HG03139 (cell line): ENCODE data around the gene FLNA.
"Not testable (repeated sequence)": the region's sequence is repeated elsewhere in the genome, so short reads cannot be mapped to it uniquely, and the experiment has no call there.

Source experiments
- ATAC-seq: cut with Tn5 transposase; IDR thresholded peaks from one replicate; pipeline ENCODE4 v1.9.1; 2021; ENCODE audit not compliant: unreplicated experiment

Gene FLNA

DNA sequence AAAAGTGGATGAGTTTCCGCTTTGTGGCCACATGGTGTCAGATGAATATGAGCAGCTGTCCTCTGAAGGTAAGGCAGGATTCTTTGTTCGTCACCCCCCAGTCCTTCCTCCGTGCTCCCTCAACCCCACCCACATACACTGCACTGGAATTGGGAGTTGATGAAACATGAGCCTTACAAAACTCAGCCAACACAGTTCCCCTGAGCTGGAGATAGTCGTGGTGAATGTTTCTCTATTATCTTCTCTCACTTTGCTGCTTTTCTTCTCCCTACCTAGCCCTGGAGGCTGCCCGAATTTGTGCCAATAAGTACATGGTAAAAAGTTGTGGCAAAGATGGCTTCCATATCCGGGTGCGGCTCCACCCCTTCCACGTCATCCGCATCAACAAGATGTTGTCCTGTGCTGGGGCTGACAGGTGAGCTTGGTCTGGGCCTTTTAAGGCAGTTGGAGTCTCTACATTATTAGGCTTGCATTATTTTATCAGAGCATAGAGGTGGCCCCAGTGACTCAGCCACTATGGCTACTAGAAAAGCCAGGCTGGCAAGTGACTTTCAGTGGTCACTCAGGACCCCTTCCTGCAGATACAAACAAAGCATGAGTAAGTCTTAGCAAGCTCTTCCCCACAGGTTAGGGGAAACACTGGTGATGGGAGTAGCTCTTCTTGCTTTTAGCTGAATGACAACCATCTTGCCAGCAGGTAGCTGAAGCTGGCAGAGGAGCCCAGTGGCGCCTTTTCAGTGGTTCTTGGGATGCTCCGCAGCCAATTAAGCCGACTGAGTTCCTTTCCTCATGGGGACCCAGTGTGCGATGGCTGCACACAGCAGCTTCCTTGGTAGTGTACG lies 25.3 kb upstream of the FLNA start:
- ATAC-seq = no peak

- no peak for ATAC-seq
Measured at GRCh38 chrX:154398668-154399526, 24.5 kb upstream of the FLNA start.

DNA sequence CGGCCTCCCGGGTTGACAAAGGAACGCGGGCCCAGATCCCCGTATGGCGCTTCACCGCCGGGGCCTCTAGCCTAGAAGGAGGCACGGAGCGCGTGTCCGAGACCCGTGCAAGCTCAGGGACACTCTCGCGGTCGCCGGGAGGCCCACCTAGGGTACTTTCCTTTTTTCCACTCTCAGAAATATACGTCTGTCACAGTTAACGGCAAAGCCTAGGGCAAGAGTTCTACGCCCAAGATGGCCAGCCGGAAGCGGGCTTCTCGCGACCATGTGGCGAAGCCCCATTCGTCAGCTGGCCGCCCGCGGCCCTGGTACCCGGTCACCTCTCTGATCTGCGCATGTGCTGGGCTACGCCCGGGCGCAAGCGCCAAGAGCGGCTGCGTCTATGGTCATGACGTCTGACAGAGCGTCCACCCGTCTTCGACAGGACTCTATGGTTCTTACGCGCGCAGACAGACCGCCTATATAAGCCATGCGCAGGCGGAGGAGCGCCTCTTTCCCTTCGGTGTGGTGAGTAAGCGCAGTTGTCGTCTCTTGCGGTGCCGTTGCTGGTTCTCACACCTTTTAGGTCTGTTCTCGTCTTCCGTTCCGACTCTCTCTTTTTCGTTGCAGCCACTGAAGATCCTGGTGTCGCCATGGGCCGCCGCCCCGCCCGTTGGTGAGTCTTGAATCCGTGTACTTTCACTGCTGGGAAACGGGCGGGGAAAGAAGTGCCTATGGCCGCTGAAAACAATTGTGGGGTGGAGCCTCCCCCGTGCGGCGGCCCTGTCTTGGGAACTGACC lies 23.6 kb upstream of the FLNA start, which contains the start of gene RPL10:
Gene RPL10, plus strand, starts transcription at position 490 of the 780 bp plus-strand sequence. Its CDS starts 143 bp downstream, at position 633.
- peak; percentile 69 for ATAC-seq

DNA sequence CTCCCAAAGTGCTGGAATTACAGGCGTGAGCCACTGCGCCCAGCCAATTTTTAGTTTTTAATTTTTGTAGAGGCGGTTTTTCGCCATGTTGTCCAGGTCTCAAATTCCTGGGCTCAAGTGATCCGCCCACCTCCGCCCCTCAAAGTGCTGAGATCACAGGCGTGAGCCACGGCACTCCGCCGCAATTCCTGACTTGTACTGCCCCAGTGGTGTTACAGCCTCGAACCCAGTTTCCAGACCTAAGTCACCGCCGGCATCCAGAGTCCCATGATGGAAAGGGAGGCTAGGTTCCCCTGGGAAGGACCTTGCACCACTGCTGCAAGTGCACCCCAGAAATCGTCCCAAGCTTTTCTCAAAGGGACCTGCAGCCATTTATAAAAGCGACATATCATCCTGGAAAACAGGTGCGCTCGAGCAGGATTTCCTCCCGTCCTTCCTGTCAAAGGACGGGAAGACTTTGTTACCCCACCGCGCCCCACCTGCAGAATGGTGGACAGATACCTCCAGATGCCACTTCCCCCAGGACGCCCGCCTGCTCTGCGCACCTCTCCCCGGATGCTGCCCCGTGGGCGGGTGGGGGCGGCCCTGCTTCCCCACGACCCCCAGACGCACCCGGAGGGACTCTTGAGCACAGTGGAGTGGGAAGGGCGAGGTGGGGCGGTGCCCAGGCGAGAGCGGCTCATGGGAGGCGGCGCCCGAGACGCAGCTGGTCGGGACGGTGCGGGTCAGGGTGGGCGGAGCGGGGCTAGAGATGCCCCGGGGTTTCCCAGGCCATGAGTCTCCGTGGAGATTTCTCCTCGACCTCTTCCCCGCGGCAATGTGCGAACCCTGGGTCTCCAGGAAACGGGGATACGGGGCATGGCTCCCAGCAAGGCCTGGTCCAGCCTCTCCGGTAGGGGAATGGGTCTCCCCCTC lies 22.8 kb upstream of the FLNA start:
- ATAC-seq = peak; percentile 41

GRCh38 chrX:154396363-154396762 lies 21.9 kb upstream of the FLNA start:
- not testable (repeated sequence) for ATAC-seq

GRCh38 chrX:154389812-154390747 lies 15.6 kb upstream of the FLNA start:
- ATAC-seq = peak; percentile 67

DNA sequence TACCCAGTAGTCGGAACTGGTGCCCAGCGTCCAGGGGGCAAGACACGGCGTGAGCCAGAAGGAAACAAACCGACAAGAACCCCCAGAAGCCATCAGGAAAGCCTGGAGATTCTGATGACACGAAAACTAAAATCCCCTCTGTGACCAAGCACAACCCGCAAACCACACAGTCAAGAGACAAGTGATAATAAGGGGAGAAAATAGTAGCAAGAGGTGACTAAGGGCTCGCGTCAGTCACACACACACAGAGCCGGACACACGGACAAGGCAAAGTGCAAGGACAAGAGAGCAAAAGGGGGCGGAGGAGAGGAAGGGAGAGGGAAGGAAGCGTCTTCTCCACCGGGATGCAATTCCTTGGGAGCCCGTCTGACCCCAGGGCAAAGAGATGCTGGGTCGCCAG lies 14.2 kb upstream of the FLNA start:
- ATAC-seq = not testable (repeated sequence)

DNA sequence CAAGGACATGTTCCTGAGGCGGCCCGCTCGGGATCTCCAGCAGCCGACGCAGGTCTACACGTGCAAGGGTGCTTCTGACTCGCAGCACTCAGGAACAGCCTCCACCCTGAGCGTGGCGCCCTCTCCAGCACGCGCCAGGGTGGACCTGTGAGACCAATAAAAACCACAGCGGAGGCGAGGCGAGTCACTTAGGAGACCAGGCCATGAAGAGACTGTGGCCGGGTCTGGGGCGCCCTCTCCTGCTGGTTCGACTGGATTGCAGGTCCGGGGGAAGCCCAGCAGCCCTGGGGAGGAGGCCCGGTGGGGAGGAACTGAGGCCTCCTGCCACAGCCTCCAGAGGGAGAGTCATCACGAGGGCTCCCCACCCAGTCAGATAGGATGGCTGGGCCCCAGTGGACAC lies 13.7 kb upstream of the FLNA start:
- ATAC-seq = not testable (repeated sequence)

- no peak for ATAC-seq
Measured at GRCh38 chrX:154384284-154384892, 10.0 kb upstream of the FLNA start.

DNA sequence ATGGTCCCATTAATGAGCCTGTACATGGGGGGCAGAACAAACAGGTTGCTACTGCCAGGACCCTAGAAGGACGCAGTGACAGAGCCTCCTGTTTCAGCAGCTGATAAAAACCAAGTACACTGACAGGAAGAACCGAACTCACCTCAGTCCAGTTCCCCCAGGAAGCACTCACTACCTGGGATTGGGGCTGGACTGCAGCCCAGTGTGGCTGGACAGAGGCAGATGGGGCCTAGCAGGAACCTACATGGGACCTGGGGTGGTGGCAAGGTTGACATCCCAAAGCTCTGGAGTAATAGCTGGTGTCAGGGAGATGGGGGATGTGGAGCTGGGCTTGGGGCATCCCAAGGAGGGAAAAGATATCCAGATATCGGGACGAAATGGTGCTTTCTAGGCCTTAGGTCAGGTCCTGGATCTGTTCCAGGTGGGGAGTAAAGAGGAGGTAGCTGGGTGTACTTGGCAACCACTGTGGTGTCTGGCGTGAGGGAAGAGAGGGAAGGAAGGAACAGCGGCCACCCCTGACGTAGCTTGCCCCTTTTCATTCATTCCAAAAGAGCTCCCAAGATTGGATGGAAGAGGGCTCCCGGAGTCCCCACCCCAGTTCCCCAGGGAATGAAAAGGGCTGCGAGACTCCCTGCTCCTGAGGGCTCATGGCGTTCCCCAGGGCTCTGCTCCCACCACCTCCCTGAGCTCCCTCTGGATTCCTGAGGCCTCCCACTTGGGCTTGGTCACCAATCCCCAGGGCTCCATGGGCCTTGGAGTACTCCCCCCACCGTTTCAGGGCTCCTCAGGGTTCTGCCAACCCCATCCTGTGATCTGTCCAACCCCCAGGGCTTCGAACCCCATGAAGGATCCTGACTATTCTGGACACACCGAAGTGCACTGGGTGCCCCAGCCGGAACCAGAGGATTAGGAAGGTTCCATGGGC lies 9.2 kb upstream of the FLNA start:
- ATAC-seq = no peak

- ATAC-seq = no peak
Measured at GRCh38 chrX:154382483-154383069, 8.1 kb upstream of the FLNA start.

DNA sequence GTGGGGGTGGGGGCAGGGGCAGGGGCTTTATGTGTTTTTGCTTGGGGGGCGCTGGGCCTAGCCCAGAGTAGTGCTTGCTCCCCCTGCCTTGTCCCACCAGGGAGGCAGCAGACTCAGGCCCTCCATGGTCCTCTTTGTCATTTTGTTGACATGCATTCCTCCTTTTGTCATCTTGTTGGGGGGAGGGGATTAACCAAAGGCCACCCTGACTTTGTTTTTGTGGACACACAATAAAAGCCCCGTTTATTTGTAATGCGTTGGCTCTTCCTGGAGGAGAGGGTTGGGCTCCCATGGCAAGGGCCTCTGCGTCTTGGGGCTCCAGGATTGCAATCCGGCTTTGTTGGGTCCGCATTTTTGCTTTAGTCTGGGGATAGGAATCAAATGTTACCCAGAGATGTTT lies 6.8 kb upstream of the FLNA start:
- no peak for ATAC-seq

DNA sequence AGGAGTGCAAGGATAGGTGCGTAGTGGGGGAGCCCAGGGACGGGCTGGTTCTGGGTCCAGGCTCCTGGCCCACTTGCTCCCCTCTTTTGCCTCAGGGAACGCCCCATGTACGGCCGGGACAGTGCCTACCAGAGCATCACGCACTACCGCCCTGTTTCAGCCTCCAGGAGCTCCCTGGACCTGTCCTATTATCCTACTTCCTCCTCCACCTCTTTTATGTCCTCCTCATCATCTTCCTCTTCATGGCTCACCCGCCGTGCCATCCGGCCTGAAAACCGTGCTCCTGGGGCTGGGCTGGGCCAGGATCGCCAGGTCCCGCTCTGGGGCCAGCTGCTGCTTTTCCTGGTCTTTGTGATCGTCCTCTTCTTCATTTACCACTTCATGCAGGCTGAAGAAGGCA lies 6.4 kb upstream of the FLNA start:
- no peak for ATAC-seq

DNA sequence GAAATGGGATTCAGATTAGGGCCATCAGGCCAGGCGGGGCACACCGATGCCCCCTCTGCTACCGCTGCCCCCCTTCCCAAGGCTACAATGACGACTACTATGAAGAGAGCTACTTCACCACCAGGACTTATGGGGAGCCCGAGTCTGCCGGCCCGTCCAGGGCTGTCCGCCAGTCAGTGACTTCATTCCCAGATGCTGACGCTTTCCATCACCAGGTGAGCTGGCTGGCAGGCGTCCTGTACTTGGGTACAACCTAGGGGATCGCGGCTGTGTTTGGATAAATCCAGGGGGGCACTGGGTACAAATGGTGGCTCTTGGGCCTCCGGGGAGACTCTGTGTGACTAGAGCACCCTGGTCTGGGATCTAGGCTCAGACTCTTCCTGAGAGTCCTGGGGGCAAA lies 5.7 kb upstream of the FLNA start:
- no peak for ATAC-seq

GRCh38 chrX:154379569-154379951 lies 5.1 kb upstream of the FLNA start:
- no peak for ATAC-seq

- peak; percentile 74 for ATAC-seq
Measured at GRCh38 chrX:154378799-154379568, 4.5 kb upstream of the FLNA start, which contains the start of gene EMD. TSS of gene EMD (plus strand) at chrX:154379295. CDS start at chrX:154379485, 190 bp downstream.
